Smooth muscle cell (in vitro differentiated cells): Measurements from ENCODE around the gene MICA. TPM values are rescaled to one million over a fixed set of nuclear protein-coding genes. Genes with fewer than 3 reads are reported as not detected.

Experiments used
- DNase-seq: peaks from one replicate; lab custom pipeline; 2025; ENCODE audit not compliant: unreplicated experiment; lab: John Stamatoyannopoulos, UW
- H2AFZ ChIP-seq: fragments of 200-600 bp; sonication (generic); 2 replicates; pipeline ENCODE4 v1.6.0; 2016; ENCODE audit warnings: antibody characterized with exemption, low read depth, mild to moderate bottlenecking
- H3F3A ChIP-seq: fragments of 200-600 bp; sonication (generic); 2 replicates; pipeline ENCODE4 v1.6.0; 2017; ENCODE audit warnings: antibody characterized with exemption, low read depth
- H3K27ac ChIP-seq: fragments of 200-600 bp; sonication (generic); 2 replicates; pipeline ENCODE4 v1.5.1; 2016; ENCODE audit warnings: low read depth, mild to moderate bottlenecking
- H3K27me3 ChIP-seq: fragments of 200-600 bp; sonication (generic); 2 replicates; pipeline ENCODE4 v1.6.1; 2016; ENCODE audit warnings: low read depth, mild to moderate bottlenecking
- H3K36me3 ChIP-seq: fragments of 200-600 bp; sonication (generic); 2 replicates; pipeline ENCODE4 v1.5.1; 2016; ENCODE audit warnings: low read depth
- H3K4me1 ChIP-seq: fragments of 200-600 bp; sonication (generic); 2 replicates; pipeline ENCODE4 v1.5.1; 2016; ENCODE audit warnings: low read depth
- H3K4me2 ChIP-seq: fragments of 200-600 bp; sonication (generic); 2 replicates; pipeline ENCODE4 v1.6.0; 2016; ENCODE audit warnings: mild to moderate bottlenecking
- H3K4me3 ChIP-seq: fragments of 200-600 bp; sonication (generic); 2 replicates; pipeline ENCODE4 v1.5.1; 2016; ENCODE audit warnings: mild to moderate bottlenecking
- H3K79me2 ChIP-seq: fragments of 200-600 bp; sonication (generic); 2 replicates; pipeline ENCODE4 v1.6.0; 2016; ENCODE audit warnings: low read depth, mild to moderate bottlenecking
- H3K9ac ChIP-seq: fragments of 200-600 bp; sonication (generic); 2 replicates; pipeline ENCODE4 v1.6.0; 2016; ENCODE audit warnings: low read depth
- H3K9me3 ChIP-seq: fragments of 200-600 bp; sonication (generic); replicated peaks from 2 replicates; pipeline ENCODE4 v1.5.1; 2016; ENCODE audit warnings: low read depth
- H4K20me1 ChIP-seq: fragments of 200-600 bp; sonication (generic); 2 replicates; pipeline ENCODE4 v1.6.0; 2016; ENCODE audit warnings: low read depth
- WGBS: methylation state at CpG from one replicate; pipeline ENCODE4 v1.1.7; 2016; ENCODE audit warnings: low lambda C conversion rate; 5-methylcytosine and 5-hydroxymethylcytosine counted together
- polyA plus RNA-seq: library from polyadenylated mRNA; unstranded; fragments of >200 nt; fragmentation: Nextera tagmentation; extraction: Ambion mirVana; gene quantifications from 2 replicates; pipeline ENCODE4 v1.2.1, GENCODE V29; 2016
- total RNA-seq: library from RNA; depleted of rRNA; stranded (reverse); fragments of >200 nt; gene quantifications from 2 replicates; pipeline ENCODE4 v1.2.3, GENCODE V29; 2014
- TF ChIP-seq, protein P1 (sequence below): fragments of 200-600 bp; sonication (generic); IDR thresholded peaks from 2 replicates; pipeline ENCODE4 v1.5.1; 2017; ENCODE audit warnings: borderline replicate concordance, mild to moderate bottlenecking, antibody characterized with exemption; ENCODE audit not compliant: insufficient read depth, poor library complexity, severe bottlenecking

MICA gene
- total and polyA plus RNA-seq, 2 experiments from 2014 or later = 54.2 to 60.8 TPM

DNA sequence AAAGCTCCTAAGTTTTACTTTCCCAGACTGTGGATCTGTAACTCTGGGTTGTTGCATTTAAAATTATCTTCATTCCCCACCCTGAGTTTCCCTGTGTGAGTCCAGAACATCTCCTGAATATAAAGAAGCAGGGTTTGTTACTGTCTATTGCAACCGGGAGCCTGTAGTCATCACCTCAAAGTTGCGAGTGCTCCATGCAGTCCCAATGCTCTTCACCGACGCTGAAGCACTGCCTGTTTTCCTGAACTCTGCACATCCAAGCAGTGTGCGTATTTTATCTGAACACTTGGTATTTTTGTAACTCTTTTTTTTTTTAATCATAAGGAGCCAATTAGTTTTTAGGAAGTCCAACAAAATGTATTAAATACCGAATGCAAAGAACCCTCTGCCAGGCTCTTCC, 45.5 kb upstream of the MICA start:
- no peak overlapping the region for H3K4me3 ChIP-seq
- no peak for DNase-seq
- H3K36me3 ChIP-seq = no peaks in the 10 kb centered on the region
- H3K9me3 ChIP-seq = no peaks in the 10 kb centered on the region
- no peaks in the 10 kb centered on the region for H3K4me1 ChIP-seq
- peaks cover 10% of the 10 kb centered on the region for H4K20me1 ChIP-seq
- no peaks in the 10 kb centered on the region for H3F3A ChIP-seq
- TF ChIP-seq, protein P1, sequence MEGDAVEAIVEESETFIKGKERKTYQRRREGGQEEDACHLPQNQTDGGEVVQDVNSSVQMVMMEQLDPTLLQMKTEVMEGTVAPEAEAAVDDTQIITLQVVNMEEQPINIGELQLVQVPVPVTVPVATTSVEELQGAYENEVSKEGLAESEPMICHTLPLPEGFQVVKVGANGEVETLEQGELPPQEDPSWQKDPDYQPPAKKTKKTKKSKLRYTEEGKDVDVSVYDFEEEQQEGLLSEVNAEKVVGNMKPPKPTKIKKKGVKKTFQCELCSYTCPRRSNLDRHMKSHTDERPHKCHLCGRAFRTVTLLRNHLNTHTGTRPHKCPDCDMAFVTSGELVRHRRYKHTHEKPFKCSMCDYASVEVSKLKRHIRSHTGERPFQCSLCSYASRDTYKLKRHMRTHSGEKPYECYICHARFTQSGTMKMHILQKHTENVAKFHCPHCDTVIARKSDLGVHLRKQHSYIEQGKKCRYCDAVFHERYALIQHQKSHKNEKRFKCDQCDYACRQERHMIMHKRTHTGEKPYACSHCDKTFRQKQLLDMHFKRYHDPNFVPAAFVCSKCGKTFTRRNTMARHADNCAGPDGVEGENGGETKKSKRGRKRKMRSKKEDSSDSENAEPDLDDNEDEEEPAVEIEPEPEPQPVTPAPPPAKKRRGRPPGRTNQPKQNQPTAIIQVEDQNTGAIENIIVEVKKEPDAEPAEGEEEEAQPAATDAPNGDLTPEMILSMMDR = no peak
- no peaks in the 10 kb centered on the region for H3K79me2 ChIP-seq
- 46% methylated on average over 6 of the region's 6 CpGs for WGBS
- H3K9ac ChIP-seq = no peak overlapping the region
- H2AFZ ChIP-seq = no peak overlapping the region
- H3K27me3 ChIP-seq = peaks cover 38% of the 10 kb centered on the region
- no peak overlapping the region for H3K4me2 ChIP-seq
- H3K27ac ChIP-seq = no peak overlapping the region

DNA sequence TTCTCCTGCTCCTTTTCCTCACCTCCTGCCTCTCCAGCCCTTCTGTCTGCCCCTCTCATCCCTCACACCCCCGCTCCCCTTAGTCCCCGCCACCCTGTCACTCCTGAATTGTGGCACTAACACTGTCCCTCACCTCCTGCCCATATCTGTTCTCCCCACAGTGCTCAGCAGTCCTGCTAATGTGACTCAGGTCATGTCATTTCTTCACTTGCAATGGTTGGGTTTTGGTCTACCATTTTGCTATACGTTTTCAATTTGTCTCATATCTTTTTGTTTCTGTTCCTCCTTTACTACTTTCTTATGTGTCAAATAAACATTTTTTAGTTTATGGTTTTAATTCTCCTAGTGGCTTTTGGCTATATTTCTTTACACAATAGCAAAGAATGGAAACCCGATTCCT, 45.1 kb upstream of the MICA start:
- H3K9me3 ChIP-seq = no peaks in the 10 kb centered on the region
- no peak overlapping the region for H2AFZ ChIP-seq
- WGBS = 39% methylated on average over 4 of the region's 4 CpGs
- no peaks in the 10 kb centered on the region for H3K36me3 ChIP-seq
- no peak overlapping the region for H3K27ac ChIP-seq
- no peaks in the 10 kb centered on the region for H3F3A ChIP-seq
- H3K27me3 ChIP-seq = peaks cover 40% of the 10 kb centered on the region
- peaks cover 10% of the 10 kb centered on the region for H4K20me1 ChIP-seq
- H3K4me3 ChIP-seq = no peak overlapping the region
- no peaks in the 10 kb centered on the region for H3K4me1 ChIP-seq
- TF ChIP-seq, protein P1 = no peak
- H3K79me2 ChIP-seq = no peaks in the 10 kb centered on the region
- H3K9ac ChIP-seq = no peak overlapping the region
- H3K4me2 ChIP-seq = no peak overlapping the region
- DNase-seq = no peak

DNA sequence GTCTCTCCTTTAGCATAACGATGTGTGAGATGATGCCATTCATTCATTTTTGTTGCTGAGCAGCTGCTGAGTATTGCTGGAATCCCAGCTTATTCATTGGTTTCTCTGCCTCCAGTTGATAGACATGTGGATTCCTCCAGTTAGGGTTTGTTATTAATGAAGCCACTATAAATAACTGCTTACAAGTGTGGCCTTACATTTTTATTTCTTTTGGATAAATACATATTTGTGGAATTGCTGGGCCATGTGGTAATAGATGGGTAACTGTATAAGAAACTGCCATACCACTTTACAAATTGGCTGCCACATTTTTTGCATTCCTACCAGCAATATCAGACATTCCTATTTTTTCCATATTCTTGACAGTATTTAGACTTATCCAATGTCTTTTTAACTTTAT, 43.8 kb upstream of the MICA start:
- Histone ChIP-seq H3F3A (no peaks in the 10 kb centered on the region), H2AFZ (no peak overlapping the region), H3K79me2 (no peaks in the 10 kb centered on the region), H3K9me3 (no peaks in the 10 kb centered on the region), H3K36me3 (no peaks in the 10 kb centered on the region), H3K4me1 (no peaks in the 10 kb centered on the region), H3K9ac (no peak overlapping the region), H3K27me3 (peaks cover 47% of the 10 kb centered on the region), H3K4me2 (no peak overlapping the region), H4K20me1 (peaks cover 10% of the 10 kb centered on the region), H3K4me3 (no peak overlapping the region), H3K27ac (no peak overlapping the region)
- TF ChIP-seq, protein P1 = no peak
- no peak for DNase-seq
- WGBS = 79% methylated on average over 1 of the region's 1 CpG

DNA sequence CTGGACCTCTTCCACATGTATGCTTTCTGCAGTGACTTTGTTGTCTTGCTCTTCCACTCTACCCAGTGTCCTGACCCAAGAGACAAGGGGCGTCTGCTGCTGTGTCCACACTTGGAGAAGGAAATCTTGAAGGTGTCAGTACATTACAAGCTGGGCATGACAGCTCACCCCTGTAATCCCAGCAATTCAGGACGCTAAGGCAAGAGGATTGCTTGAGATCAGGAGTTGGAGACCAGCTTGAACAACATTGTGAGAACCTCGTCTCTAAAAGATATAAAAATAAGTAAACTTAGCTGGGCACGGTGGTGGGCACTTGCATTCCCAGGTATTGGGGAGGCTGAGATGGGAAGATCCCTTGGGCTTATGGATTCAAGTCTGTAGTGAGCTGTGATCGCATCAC, 40.6 kb upstream of the MICA start:
- no peaks in the 10 kb centered on the region for H3K4me1 ChIP-seq
- H3K4me2 ChIP-seq = no peak overlapping the region
- H3K9me3 ChIP-seq = no peaks in the 10 kb centered on the region
- no peaks in the 10 kb centered on the region for H3K79me2 ChIP-seq
- no peaks in the 10 kb centered on the region for H3F3A ChIP-seq
- H4K20me1 ChIP-seq = no peaks in the 10 kb centered on the region
- no peak overlapping the region for H3K9ac ChIP-seq
- no peak overlapping the region for H3K4me3 ChIP-seq
- no peak overlapping the region for H3K27ac ChIP-seq
- H2AFZ ChIP-seq = no peak overlapping the region
- no peak for DNase-seq
- 66% methylated on average over 5 of the region's 5 CpGs for WGBS
- H3K36me3 ChIP-seq = no peaks in the 10 kb centered on the region
- peaks cover 63% of the 10 kb centered on the region for H3K27me3 ChIP-seq
- TF ChIP-seq, protein P1 = no peak
